ENCODE results near the gene WDFY4.

WDFY4 gene

DNA sequence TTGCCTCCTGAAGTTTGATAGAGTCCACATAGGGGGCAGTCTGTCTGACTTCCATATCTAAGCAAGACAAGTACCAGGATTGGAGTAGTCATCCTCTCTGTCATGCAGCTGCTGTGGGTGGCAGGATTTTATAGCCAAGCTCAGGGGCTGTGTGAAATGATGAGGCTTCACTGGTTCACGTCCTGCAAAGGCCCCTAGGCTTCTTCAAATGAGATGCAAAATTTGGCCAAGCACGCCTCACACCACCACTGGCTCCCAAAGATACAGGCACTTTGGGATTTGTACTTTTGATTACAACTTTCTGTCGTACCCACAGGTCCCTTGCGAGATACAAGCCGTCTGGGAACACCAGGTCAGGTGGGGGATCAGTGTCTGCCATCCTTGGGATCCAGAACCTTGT, 67.1 kb downstream of the WDFY4 start:
- no peak for DNase-seq

DNA sequence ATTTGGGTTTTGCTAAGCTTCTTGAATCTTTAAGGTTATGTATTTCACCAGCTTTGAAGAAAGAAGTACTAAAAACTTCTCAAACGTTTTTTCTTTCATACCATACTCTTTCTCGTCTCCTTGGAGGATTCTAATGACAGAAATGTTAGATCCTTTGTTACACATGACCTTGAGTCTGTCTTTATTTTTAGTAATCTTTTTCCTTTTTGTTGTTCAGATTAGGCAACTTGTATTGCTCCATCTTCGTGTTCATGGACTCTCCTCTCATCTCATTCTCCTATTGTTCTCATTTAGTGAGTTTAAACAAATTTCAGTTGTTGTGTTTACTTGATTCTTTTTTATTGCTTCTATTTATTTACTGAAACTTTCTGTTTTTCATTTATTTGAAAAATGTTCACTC, 73.7 kb downstream of the WDFY4 start:
- no peak for DNase-seq

DNA sequence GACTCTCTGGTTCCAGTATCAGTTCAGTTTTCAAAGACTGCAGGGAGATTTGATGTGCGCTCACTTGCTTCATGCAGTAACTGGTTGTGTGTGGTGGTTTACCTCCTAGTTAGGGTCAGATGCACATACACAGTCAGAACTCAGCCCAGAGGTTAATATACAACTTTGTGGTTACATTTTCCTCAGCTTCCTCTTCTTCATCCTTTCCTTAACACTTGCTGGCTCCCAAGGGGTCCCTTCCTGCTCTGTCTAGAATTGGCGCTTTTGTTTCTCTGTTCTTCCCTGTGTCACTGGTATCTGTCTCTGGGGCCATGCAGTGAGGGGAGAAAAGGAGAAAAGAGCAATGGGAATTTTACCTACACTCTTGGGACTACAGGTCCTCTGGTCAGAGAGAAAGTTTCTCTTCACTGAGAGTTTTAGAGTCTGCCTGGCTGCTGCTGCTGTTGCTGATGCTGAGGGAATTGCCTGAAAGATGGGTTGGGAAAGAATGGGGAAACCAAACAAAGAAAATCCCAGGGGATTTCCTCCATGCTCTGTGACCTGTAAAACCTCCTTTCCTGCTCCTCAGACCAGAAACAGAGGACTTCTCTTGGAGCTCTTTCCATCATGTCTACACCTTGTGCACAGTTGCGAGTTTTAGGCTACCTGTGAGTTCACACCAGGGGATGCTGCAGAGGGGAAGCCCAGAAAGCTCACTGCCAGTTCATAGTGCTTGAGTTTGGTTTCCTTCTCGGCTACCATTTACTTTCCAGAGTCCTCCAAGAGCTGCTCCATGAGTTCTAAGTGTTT, 74.6 kb downstream of the WDFY4 start:
- DNase-seq = no peak

DNA sequence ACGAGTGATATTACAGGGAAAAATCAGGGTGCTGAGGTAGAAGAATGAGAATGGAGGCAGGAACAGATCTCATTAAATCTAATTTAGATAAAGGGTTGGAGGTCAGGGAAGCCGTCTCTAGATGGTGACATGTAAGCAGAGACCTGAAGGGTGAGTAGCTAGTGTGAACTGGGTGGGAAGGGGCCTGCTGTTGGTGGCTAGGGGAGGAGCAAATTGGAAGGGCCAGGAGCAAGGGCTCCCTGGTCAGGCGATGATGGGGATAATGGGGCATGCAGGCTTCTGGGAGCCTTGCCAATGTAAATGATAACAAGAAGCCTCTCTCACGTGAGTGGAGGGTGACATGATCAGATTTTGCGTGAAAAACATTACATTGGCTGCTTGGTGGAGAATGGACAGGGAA, 76.3 kb downstream of the WDFY4 start:
- DNase-seq = no peak

DNA sequence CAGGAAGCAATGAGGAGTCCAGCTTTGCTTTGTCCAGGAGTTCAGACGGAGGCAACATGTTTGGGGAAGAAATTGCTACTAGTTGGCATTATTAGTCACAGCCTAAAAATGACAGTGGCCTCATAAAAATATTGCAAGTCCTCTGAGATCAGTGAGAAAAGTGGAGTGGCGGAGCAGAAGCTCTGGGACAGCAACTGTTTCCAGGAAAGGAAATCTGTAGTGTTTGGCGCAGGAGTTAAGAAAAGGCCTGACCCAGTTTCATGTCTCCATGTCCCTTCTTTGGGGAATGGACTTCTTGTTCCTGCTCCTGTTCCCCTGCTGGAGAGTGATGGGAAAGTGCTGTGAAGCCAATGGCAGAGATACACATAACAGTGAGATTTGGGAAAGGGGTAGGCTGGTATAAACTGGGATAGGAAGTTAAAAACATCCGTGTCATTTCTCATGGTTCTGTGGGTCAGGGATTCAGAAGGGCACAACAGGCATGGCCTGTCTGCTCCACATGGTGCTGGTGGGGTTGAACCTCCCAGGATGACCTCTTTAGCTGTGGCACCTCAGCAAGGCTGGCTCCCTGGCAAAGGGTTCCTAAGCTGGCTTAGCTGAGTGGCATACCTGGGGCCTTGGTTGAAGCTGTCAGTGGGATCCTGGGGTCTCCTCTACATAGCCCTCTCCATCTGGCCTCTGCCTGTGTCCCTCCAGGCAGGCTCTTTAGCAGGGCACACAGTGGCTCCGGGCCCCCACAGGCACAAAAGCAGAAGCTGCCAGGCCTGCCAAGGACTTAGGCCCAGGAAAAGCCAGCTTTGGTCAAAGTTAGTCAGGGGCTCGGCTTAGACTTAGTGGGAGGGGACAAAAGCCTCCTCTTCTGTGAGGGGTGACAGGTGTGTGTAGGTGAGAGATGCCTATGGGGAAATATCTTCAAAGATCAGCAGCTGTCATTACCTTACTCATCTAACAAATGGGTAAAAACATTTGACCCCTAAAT, 77.7 kb downstream of the WDFY4 start:
- no peak for DNase-seq

DNA sequence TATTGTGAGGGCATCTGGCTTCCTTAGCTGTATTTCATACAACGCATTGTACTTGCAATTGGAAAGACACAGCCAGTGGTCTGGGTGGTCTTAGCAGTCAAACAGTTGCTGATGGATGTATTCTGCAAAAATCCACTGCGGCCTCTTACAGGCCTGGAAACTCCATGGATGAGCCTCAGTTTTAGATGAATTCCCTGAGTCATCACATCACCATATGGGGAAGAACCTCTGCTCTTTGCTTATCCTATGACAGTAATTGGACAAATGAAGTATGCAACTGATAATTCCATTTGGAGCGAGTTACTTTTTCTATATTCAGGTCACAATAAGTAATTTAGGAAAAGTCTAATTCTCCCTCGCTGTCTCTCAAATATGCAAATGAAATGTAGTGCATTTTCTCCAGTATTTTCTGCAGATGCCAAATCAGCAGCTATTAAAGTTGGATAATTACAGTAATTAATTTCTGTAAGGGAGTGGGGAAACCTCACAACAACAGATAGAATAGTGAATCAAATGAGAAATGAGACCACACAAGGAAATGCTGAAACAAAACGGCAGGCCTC, 78.8 kb downstream of the WDFY4 start:
- no peak for DNase-seq

DNA sequence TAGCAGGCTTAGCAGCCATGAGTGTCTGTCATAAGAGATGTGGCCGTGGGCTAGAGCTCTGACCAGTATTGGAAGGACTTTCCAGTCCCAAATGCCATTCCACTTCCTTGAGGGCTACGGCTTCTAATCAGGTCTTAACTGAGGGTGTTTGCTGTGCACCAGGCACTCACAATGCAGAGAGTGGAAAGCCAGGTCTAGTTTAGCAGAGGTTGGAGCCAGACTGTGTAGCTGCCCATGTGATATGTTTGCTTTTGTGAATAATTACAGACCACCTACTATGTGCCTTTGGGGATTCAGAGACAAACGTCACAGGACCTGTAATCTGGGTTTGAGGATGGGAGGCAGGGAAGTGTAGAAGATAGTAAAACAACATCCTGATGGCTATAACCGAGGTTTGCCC, 79.8 kb downstream of the WDFY4 start:
- DNase-seq = no peak

DNA sequence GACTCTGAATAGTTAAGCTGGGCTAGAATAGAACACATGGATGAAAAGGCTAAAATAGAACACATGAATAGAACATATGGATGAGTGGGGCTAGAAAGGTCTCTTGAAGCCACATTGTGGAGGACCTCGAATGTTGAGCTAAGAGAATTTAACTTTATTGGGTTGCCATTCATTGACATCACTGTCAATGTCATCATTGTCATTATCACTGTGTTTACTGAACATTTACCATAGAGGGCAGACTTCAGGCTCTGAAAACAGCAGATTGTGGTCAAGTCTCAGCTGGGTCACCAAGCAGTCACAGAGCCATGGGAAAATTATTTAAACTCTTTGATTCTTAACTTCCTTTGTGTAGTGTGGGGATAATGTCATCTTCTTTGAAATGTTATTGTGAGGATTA, 80.4 kb downstream of the WDFY4 start:
- no peak for DNase-seq

DNA sequence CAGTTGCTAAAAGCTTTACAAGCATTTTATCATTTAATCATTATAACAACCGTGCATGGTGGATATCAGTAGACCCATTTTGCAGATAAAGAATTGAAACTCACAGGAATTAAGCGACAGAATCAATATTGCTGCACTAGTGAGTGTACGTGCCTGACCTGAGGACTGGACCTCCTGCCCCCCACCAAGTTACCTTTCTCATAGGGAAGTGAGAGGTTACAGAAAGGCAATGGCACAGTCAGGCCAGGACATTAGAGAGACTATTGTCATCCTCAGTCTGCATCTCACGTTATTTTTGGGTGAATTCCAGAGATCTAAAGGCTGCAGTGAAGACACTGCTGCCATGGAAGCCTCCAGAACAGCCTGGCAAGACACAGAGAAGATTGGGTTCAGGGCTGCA, 80.9 kb downstream of the WDFY4 start:
- no peak for DNase-seq

DNA sequence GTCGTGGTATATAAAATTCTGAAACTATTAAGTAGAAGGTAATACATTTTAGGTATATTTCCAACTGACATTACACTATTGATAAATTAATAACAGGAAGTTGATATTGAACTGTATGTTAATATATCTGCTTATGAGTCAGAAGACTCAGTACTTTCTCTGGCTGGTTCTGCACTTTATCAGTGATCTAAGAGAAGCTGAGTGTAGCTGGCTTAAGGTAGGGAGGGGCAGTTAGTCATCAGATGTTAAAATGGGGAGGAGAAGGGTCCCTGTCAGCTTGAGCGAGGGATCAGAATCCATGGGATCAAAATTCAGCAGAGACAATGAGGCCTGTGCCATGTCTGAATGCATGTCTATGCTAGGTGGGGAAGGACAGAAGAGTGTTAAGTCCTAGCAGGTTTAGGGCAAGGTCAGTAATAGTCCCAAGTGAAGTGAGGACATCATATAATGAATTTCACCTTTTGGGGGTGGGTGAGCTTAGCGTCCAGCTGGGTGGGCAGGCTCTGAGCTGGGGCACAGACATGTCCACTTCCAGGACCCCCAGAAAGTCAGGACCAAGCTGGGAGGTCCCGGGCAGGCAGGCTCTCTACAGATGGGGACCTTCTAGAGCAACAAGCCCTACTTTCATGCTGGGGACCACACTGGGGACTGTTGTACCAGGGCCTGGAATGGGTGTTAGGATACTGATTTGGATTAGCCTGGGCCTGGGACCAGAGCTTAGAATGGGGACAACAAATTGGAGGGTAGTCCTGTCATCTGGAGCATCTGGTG, 82.9 kb downstream of the WDFY4 start:
- no peak for DNase-seq

DNA sequence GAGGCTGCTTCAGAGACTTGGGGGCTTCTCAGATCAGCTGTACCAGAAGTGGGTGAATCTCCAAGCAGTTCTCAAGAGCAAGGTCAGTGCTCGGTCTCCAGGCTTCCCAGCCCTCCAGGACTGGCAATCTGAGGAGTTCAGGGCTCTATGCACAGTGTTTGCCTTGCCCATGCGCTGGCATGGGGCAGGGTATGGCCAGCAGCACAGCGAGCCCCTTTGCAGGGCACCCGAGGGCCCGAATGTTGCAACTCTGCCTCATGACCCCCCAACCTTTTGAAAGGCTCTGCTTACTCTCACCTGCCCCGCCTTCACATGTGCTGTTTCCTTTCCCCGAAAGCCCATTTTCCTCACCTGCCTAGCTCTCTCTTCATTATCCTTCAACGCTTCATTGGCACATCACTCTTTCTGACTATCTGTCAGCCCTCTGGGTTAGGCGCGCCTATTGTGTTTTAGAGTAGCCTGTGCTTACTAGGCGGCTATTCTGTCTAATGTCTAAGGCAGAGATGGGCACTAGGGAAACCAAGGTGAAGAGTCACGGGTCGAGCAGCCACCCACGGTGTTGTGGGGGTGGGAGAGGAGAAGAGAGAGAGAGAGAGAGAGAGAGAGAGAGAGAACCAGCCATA, 83.6 kb downstream of the WDFY4 start:
- no peak for DNase-seq

DNA sequence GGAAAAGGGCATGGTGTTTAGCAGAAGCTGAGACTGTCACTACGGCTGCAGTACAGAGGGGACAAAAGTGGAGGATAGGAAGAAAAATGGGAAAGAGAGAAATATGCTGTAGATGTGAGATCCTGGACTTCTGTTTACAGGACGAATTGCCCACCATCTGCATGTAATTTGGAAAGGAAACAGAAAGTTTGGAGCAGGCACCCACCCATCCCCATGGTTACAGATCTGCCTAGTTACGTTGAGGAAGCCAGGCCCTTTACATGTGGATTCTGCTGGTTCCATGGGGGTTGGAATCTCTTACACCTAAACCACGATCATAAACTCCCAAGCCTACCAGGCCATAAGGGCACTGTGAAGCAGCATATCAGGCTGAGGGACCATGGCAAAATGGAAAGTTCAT, 84.3 kb downstream of the WDFY4 start:
- no peak for DNase-seq

DNA sequence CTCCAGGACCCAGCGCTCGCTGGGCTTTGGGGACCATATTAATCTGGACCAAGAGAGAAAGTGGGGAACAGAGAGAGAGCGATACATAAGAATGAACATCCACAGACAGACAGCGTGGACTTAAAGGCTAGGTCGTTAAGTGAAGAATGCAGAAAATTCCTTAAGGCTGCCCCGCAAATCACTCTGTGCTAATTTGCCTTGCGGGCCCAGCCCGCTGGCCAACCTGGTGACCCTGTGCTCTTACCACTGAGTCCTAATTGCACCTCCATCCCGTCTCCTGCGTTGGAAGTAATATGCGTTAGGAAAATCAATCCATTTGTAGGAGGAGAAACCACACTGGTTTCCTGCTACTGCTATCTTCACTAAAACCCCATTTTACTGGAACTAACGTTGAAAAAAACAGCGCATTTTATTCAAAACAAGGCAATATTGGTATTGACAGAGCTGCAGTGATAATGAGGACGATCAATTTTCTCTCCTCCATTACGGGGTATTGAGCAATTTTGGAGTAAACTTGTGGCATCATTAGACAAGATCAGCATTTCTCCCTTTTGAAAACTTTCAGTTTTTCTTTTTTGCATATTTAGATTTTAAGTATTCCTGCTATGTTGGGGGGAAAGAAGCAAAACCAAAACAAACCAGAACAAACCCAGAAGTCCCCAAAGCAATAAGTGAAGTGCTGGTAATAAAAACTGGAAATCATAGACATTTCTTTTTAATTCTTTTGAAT, 85.2 kb downstream of the WDFY4 start:
- DNase-seq = no peak

DNA sequence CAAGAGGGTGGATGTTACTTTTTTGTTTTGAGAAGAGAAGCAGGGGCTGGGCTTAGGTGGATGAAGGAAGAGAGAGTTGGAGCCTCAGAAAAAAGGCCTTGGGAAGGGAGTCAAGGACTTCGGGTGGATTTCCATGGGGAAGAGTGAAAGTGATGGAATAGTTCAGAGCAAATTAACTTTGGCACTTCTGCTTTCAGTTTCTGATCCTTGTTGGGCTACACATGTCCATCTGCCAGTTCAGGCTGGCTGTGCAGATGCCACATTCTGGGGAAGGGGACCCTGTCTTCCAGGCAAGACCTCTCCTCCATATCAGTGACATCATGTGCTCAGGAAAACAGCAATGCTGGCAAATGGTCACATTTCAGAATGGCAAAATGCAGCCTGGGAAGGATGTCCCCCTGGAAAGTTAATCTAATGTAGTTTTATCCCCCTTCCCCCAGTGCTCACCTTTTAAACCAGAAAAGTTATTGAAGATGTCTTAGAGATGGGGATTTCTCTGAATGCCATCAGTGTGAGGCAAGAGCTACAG, 86.0 kb downstream of the WDFY4 start:
- DNase-seq = no peak

DNA sequence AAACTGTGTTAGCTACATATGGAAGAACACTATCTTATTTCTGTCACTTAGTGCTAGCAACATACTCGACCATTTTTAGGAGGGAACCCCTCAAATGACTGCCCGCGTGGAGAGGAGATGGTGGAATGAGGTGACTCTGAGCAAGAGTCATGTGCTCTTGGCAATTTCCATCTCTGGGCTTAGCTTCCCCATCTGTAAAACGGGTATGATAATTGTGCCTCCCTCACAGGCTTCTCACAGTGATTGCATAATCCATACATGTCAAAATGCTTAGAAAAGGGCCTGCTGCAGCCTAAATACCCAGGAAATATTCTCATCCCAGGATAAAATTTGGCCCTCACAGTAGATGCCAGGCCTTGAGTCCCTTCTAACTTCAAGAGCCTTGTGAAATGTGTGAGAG, 86.6 kb downstream of the WDFY4 start:
- no peak for DNase-seq

DNA sequence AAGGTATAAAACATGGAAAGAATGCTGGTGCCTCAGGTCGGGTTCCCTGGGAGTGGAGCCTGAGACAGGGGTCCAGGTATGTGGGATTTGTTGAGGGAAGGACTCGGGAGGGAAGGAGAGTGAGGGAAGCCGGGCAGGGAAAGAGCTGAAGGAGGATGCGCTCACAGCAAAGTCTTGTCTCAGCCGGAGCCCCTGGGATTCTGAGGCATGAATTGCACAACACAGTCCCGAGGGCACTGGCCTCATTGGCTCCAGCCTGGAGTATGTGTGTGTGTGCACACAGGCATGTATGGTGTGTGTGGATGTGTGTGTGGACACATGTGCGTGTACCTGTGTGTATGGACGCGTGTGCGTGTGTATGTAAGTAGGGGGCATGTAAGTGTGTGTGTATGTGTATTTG, 87.4 kb downstream of the WDFY4 start:
- DNase-seq = no peak

DNA sequence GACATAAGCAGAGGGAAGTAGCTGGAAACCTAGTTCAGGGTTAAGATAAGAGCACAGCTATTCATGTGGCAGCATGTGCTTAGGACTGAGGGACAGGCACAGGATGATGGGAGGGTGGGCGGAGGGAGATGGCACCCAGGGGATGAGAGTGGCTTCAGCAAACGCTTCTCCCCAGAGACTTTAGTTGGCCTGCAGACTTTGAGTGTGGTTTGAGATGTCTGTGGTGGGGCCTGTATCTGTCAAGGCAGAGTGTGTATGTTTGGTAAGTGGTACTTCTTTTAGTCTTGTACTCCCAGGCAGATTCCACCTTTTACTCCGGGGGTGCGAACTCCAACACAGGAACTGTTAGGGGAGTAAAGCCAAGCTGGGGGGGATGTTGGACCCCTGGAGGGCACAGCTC, 88.9 kb downstream of the WDFY4 start:
- no peak for DNase-seq

DNA sequence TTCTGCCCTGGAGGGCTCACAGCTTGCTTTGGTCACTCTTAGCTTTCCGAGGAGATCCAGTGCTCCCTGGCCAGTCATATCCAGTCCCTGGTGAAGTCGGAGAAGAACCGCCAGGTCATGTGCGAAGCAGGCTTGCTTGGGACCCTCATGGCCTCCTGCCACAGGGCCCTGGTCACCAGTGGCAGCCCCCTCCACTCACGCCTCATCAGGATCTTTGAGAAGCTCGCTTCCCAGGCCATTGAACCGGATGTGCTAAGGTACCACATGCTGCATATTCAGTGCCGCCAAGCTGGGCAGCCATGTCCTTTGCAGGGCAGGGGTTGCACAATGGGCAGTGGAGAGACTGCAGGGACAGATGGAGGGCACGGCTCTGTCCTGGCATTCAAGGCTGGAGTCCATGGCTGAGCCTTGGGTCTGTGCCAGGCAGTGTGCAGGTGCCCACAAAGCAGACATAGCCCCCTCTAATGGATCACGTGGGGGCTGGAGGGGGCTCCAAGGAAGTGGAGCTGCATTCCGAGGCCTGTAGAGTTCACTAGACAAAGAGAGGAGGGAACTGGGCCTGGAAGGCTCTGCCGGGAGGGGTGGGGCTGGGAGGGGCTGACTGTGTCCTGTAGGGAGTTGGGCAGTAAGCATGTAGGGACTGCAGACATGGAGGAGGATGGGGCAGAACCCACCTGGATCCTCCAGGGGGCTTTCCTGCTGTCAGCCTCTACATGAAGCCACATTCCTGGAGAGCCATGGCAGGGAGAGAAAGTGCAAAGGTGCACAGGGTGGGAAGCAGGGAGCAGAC, 89.9 kb downstream of the WDFY4 start:
- DNase-seq = no peak

DNA sequence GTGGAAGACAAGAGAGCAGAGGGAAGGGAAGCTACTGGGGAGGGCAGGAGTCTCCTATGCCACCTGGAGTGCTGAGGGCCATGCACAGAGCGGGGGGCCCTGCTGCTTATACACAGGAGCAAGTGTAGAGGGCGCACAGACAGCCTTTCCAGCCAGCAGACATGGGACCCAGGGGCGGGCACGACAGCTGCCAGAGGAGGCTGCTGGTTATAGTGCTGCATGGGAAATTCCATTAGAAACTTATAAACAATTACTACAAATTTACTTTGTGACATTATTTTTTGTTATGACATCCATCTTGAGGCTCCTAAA, 90.5 kb downstream of the WDFY4 start:
- no peak for DNase-seq

DNA sequence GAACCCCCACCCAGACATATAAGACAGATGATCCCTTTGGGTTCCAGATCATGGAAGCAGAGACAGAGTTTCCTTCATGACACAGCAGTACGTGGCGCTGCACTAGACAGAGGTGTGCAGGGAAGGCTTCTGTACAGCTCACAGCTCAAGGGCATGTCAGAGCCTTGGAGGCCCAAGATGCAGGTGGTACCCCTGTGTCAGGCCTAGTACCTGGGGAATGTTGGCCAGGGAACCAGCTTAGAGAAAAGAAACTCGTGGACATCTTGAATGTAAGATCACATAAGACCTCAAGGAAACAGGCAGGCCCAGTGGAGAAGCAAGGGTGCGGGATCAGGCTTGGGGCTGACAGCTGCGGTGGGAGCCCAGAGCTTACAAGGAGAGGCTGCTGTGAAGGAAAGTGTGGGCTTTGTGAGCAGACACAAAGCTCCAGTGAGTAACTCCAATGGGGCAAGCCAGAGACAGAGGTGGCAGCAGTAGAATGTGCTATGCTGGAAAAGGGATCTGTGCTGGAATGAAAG, 91.4 kb downstream of the WDFY4 start:
- DNase-seq = no peak

DNA sequence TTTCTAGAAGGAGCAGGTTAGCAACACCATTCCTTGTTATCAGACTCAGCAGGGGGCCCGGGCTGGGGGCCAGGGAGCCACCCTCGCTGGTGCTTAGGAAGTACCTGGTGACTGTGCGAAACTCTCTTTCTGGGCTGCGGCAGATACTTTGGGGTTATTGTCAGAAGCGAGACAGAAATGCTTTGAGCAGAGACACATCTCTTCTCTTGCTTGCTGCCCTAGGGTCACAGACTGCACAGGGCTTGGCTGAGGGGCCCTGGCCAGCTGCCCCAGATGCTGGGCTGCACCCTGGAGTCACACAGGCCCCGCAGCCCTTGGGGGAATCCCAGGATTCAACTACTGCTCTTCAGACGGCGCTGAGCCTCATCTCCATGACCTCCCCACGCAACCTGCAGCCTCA, 91.9 kb downstream of the WDFY4 start:
- DNase-seq = no peak
